Measurements from ENCODE around the gene MAML2. TPM values are rescaled to one million over a fixed set of nuclear protein-coding genes. Genes with fewer than 3 reads are reported as not detected.

Gene MAML2
- total RNA-seq, 4 donors from 2014 or later = 34.3 to 58.8 (median 56.0) TPM

DNA sequence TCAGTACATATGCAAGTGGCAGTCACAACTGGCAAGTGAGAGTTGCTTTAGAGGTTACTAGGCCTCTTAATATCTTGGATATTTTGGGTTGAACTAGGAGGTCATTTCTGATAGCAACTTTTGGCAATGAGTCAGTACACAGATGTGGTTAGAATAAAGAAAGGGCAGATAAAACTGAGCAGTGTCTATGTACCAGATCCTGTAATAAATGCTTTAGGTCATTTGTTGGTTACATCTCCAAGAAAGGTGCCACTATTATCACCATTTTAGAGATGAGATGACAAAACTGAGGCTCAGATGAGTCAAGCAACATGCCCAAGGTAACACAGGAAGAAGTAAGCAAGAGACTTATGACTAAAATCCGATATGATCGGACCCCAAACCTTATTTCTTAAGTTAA lies 25.0 kb downstream of the MAML2 start:
- TF ChIP-seq, protein P1, sequence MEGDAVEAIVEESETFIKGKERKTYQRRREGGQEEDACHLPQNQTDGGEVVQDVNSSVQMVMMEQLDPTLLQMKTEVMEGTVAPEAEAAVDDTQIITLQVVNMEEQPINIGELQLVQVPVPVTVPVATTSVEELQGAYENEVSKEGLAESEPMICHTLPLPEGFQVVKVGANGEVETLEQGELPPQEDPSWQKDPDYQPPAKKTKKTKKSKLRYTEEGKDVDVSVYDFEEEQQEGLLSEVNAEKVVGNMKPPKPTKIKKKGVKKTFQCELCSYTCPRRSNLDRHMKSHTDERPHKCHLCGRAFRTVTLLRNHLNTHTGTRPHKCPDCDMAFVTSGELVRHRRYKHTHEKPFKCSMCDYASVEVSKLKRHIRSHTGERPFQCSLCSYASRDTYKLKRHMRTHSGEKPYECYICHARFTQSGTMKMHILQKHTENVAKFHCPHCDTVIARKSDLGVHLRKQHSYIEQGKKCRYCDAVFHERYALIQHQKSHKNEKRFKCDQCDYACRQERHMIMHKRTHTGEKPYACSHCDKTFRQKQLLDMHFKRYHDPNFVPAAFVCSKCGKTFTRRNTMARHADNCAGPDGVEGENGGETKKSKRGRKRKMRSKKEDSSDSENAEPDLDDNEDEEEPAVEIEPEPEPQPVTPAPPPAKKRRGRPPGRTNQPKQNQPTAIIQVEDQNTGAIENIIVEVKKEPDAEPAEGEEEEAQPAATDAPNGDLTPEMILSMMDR (IDR thresholded peaks at IDR 0.05; ENCODE audit: low read depth) = no peak

DNA sequence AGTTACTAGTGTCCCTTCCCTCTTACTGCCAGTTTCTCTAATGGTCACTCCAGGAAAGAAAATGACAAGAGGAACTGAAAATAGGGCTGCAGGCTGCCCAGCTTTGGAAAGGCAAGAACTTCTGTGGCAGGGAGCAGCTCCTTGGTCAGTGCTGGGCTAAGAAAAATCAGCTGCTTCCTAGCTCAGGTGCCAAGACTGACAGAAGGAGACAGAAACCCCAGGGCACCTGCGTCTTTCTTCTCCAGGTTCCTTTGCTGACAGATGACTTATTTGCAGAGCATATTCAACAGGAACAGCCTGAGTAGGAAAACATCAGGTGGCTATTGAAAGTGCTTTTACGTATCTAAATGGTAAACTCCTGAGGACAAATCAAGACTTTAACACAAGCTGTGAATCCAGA lies 25.4 kb downstream of the MAML2 start:
- TF ChIP-seq, protein P1 (IDR thresholded peaks at IDR 0.05; ENCODE audit: low read depth) = no peak

DNA sequence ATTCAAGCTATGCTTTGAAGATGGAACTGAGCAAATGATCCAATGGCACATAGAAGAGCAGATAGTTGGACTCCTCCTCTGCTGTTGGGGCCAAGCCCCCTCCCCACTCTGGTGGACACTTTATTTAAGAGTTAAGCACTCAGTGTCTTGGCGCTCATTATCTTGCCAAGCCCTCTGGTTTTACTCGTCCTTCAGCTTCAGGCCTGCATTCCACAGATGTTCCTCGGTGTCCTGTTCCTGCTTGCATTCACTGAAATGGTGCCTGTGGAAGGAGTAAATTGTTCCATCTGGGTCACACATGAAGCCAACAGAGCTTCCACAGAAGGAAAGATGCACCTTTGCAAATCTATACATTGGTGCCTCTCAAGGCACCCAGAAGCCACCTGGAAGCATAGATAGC lies 26.1 kb downstream of the MAML2 start:
- TF ChIP-seq, protein P1 (IDR thresholded peaks at IDR 0.05; ENCODE audit: low read depth) = no peak

DNA sequence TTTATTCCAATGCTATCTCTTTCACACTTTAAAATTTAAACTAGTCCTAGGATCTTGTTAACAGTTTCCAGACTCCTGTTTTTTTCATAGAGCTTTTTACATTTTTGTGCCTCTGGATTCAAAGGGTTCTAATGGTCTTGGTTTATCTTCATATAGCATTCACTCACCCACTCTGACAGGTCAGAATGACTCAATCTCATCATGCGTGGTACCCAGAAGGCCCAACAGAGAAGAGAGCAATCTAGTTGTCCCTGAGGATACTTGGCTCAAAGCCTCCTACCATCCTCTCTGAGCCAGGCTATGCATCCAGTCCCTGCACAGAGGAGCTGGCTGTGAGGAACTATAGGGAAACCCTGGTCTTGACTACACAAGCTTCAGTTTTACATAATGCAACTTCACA lies 27.5 kb downstream of the MAML2 start:
- TF ChIP-seq, protein P1 (IDR thresholded peaks at IDR 0.05; ENCODE audit: low read depth) = no peak

DNA sequence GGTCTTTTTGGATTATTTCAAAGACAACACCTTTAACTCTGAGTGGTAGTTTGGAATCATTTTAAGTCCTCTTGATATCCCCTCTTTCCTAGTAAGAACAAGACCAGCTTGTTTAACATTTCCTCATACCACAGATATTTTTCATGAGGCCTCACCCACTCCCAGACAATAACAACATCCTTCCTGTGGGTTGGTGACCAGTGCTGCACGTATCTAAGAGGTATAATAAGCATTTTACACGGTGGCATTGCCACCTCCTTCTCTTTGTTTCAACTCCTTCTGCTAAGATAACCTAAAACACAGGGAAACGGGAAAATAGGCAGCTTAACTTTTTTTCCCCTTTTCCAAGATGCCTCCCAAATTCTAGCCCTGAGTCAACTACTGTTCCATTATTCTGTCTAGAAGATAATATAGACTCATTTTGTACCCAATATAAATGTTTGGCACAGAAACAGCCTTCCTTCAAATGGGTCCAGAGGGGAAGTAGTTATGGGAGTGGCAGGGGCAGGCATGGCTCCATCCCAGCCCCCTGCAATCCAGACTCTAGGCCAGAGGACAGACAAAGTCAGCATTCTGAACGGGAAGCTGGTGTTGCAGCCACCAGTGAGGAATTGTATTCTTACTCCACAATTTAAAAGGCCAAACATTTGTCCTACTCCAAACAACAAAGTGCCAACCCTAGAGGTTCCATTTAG lies 28.5 kb downstream of the MAML2 start:
- TF ChIP-seq, protein P1 (IDR thresholded peaks at IDR 0.05; ENCODE audit: low read depth) = no peak

DNA sequence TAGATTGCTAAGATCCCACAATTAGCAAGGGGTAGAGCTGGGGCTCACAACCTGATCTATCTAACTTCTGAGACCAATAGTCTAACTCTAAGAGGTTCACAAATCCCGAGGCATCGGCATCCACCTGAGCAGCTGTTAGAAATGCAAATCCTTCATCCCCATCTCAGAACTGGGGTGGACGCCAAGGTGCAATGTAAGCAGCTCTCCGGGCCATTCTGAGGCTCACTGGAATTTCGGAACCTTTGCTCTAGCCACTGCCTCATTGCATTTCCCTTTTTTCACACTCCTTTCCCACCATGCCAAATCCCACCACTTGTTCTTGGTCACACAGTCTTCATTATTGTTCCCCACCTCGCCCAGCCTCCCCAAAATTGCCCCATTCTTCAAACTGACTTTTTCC lies 29.8 kb downstream of the MAML2 start:
- TF ChIP-seq, protein P1 (IDR thresholded peaks at IDR 0.05; ENCODE audit: low read depth) = no peak

DNA sequence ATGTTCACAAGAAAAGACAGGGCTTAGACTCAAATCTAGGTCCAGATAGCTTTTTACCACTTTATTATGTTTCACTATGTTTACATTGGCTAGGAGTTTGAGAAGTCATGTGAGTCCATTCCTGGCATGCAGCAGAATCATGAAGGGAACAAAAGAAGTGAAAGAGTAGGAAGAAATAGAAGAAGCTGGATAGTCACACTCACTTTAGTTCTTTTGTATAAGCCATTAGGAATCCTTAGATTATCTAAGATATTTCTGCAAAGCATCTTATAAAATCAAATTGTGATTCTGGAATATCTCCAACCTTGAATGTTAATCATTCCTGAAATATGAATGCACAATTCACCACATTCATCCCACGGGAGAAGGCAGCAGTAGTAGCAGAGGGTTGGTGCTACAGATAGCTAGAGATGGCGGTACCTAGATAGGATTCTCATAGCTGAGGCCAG lies 31.9 kb downstream of the MAML2 start:
- TF ChIP-seq, protein P1 (IDR thresholded peaks at IDR 0.05; ENCODE audit: low read depth) = no peak
